TTC549 (cell line): ENCODE results near the gene POLR1C.
"Not testable (repeated sequence)": the region's sequence is repeated elsewhere in the genome, so short reads cannot be mapped to it uniquely, and the experiment has no call there.

Source experiments
- FAIRE-seq: peaks from 2 replicates; lab custom pipeline; 2012; peaks lifted over from hg19 to GRCh38; lab: Jason Lieb, UNC

Gene POLR1C

DNA sequence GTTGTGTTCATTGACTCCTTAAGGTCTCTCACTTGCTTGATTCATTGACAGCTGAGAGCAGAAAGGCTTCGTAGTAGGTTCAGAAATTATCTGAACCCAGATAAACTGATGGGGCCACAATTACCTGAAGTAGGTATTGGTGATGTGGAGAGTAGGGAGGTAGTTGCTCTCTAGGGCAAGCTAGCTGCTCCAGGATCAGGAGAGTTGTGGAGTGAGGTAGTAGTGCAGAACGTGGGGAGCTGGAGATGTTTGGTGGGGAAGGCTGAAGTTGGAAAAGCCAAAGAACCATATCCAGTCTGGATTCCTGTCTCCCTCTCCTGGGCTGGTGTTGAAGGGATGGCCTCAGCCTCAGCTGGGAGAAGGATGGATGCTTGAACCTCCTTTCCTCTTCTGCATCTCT, 23.7 kb upstream of the POLR1C start:
- no peak for FAIRE-seq

DNA sequence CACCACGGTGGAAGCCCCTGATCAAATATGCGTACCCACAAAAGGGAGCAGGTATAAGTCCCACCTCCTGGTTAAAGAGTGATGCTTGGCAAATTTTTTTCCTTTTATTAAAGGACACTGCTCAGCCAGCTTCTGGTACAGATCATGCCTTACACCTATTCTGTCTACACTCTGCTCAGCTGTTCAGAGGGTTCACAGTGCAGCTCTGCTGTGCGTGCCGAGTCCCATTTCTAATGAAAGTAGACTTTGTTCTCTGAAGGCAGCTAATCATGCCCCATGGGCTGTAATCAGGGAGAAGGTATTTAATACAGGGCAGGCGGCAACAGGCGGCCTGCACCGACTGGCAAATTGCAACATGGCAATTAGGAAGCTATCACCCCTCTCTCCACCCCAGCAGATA, 23.1 kb upstream of the POLR1C start:
- no peak for FAIRE-seq

DNA sequence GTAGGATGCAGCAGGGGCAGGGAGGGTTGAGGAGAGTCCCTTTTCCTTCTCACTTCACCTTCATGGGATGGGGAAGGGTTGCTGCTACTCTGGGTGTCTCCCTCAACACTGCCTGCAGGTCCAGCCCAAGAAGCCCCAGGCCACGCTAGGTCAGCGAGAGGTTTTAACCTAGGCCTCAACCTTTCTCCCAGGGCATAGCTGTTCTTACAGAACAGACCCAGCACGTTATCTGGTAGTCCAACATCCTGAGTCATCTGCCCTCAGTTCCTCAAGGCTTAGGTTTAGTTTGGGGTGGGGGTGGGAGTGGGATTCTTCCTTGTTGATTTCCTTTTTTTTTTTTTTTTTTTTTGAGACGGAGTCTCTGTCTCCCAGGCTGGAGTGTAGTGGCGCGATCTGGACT, 22.6 kb upstream of the POLR1C start:
- FAIRE-seq: no peak

DNA sequence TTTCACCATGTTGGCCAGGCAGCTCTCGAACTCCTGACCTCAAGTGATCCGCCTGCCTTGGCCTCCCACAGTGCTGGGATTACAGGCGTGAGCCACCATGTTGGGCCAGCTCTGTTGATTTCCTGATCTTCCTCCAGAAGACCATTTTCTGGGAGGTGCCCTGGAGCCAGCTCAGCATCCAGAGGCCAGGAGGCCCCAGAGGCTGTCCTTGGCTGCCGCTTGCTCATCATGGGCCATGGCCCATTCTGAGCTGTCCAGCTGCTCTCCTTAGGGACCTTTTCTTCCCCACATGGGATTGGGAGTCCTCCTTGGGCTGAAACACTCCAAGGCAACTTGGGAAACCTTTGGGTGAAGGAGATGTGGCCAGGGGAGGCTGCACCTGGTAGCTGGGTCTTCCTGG, 22.1 kb upstream of the POLR1C start:
- FAIRE-seq: no peak

DNA sequence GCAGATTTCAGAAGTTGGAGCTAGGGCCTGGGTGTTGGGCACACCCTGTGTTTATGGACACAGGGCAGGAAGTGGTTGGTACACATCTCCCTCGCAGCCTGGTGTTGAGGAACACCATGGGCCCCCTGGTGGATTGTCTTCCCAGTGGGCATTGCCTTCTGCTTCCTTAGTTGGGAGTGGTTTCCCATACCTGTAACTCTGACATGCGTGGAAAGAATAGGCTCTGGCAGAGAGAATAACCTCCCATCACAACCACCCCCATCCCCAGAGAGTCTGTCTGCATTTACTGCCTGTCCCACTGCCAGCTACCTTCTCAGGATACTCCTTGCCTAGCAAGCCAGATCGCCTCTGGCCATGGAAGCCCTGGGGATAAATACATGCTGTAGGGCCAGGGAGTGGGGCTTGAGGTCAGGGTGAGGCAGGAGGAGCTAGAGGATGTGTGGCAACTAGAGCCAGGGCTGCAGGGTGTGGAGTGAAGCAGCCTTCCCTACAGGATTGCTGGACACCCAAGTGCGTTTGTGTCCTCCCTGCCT, 21.4 kb upstream of the POLR1C start:
- FAIRE-seq: no peak

DNA sequence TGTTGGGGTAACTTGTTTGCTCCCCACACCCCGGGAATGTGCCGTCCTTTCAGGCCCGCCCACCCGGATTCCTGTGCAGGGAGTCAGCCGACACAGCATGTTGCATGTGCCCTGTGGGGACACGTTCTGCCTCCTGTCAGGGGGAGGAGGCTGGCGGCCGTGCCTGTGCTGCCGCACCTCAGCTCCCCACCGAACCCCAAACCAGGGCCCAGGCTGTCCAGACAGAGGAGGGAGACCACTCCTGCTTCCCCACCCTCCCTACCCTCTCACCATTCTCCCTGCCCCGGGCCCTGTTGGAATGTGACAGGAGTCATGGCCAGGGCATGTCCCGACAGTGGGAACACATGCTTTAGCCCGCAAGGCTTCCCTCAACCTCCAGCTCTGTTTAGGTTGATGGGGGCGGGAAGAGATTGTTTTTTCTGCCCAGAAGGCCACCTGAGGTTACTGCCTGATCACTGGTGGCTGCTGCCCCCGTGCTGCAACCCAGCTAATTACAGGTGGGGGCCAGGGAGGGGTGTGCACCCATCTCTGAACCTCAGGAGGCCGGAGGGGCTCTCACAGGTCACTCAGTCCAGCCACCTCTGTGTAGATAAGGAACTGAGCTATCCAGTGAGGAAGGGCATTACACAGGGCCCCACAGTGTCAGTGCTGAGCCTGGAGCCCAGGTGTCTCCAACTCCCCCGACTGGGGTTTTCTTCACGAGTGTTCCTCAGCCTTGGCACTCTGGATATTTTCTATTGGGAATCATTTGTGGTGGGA, 20.3 kb upstream of the POLR1C start:
- FAIRE-seq: no peak

DNA sequence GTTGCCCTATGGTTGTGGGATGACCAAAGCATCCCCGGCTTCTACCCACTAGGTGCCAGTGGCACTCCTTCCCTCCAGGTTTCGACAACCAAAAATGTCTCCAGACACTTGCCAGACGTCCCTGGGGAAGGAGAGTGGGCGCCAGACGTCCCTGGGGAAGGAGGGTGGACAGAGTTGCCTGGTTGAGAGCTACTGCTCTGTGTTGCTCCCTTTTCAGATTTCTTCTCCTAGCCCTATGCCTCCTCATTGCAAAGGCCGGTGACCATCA, 19.8 kb upstream of the POLR1C start:
- FAIRE-seq: no peak

DNA sequence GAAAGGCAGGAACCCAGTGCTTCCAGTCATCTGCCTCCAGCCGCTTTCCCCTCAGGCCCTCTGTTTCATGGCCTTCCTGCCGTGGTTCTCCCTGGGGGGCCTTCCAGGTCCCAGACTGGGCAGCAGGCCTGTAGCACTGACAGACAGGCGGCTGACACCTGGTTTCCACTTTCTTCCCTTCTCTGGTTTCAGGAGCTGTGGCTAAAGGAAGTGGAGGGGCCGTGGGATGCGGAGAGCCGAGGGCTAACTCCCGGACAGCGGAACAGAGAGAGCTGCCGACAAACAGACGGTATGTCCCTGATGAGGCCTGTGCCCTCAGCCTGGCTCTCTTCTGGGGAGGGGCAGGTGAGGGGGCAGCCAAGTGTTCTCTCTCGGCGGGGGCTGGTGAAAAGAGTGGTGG, 19.2 kb upstream of the POLR1C start:
- FAIRE-seq: no peak

DNA sequence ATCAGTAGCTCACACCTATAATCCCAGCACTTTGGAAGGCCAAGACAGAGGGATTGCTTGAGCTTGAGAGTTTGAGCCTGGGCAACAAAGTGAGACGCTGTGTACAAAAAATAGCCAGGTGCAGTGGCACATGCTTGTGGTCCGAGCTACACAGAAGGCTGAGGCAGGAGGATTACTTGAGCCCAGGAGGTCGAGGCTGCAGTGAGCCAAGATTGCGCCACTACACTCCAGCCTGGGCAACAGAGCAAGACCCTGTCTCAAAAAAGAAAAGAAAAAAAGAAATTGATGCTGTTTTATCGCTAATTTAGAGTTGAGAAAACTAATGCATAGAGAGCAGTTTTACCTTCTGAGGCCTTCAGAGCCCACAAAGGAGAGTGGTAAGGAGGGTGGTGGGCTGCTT, 18.6 kb upstream of the POLR1C start:
- FAIRE-seq: not testable (repeated sequence)

DNA sequence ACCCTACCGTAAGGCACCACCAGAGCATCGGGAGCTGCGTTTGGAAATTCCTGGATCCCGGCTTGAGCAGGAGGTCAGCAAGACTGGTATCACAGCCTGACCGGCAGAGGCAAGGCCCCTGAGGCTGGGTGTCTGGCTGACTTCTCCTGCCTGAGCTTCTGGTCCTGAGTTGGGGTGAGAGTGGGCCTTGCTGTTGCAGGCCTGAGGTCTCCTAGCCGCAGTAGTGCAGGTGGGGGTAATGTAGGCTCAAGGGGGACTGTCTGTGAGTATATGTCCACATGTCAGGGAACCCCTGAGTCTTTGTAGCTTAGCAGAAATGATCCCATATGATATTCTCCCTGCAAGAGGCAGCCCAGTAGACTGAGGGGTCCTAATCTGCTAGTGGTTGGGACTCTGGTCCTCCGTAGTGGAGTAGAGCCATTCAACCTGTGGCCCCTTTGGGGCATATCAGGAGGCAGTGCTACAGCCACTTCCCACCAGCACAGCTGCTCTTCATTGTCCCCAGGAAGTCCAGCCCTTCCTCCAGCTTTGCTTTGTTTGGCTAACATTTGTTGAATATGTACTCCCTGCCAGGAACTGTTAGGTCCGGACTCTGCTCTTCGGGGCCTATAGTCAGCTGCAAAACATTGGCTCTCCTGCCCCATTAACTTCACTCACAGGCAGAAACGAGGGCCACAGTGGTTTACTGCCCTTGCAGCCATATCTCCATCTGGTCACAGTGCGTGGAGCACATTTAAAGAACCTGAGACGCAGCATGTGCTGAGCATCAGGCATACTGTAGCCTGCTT, 17.7 kb upstream of the POLR1C start:
- FAIRE-seq: no peak

DNA sequence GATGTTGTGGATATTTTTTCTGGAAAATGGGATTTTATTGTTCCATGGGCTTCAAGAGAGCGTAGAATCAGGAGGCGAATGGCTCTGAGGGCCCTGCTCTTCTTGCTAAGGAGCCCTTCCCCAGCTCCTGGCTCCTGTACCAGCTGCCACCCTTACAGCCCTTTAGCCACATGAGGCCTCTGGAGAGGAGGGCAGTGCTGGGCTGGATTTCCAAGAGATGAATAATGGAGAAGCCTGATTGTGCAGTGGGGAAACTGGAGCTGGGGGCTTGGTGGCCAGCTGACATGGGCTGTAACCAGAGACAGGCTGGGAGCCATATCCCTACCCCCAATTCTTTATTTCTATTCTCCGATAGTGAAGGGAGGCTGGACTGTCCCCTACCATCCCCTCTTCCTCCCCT, 16.0 kb upstream of the POLR1C start:
- no peak for FAIRE-seq

DNA sequence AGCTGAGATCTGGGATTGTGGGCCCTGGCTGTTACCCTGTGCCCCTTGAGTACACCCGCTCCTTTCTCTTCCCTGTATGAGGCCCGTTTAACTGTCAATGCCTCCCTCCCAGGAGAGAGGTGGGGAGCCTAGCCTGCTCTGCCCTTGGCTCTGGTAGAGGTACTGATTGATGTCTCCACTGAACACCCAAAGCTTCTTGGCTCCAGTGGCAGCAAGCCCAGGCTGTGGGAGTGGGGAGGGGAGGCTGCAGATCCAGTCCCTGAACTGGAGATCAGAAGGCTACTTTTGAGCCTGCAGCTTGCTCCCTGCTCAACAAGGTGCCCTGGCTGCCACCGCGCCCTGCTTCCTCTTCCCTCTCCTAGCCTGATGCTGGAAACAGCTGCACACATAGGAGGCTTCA, 14.2 kb upstream of the POLR1C start:
- no peak for FAIRE-seq

DNA sequence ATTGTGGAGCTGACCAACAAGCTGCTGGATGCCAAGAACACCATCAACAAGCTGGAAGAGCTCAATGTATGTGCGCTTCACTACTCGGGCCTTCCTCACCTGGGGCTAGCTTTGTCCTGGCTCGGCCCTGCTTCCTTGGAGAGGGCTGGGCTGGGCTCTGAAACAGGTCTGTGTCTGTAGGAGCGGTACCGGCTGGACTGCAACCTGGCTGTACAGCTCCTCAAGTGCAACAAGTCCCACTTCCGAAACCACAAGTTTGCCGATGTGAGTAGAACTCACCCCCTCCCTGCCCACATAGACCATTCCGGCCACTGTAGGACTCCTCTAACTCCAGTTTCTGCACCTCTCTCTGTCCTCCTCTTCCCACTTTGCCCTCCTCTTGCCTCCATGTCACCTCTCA, 13.4 kb upstream of the POLR1C start:
- no peak for FAIRE-seq

DNA sequence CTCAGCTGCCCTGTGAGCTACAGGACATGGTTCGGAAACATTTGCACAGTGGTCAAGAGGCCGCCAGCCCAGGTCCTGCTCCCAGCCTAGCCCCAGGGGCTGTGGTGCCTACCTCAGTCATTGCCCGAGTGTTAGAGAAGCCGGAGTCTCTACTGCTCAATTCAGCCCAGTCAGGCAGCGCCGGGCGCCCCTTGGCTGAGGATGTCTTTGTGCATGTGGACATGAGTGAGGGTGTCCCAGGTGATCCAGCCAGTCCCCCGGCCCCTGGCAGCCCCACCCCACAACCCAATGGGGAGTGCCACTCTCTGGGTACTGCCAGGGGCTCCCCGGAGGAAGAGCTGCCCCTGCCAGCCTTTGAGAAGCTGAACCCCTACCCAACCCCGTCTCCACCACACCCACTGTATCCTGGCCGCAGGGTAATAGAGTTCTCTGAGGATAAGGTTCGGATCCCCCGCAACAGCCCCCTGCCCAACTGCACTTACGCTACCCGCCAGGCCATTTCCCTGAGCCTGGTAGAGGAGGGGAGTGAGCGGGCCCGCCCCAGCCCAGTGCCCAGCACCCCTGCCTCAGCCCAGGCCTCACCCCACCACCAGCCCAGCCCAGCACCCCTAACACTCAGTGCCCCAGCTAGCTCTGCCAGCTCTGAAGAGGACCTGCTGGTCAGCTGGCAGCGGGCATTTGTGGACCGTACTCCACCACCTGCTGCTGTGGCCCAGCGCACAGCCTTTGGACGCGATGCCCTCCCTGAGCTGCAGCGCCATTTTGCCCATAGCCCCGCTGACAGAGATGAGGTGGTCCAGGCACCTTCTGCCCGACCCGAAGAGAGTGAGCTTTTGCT, 11.9 kb upstream of the POLR1C start:
- no peak for FAIRE-seq

DNA sequence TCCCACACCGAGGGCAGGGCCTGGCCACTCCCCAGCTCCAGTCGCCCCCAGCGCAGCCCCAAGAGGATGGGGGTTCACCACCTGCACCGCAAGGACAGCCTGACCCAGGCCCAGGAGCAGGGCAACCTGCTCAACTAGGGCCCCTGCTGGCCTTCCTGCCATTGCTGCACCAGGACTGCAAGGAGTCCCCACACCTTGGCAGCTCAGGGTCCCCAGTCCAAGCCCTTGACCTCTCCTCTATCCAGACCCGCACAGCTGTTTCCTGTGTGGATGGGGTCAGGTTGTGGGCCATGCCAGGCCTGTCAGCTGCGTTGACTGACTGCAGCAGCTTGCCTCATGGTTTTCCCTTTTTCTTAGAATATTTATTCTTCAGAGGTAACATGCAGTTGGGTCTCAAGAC, 11.2 kb upstream of the POLR1C start:
- FAIRE-seq: no peak

DNA sequence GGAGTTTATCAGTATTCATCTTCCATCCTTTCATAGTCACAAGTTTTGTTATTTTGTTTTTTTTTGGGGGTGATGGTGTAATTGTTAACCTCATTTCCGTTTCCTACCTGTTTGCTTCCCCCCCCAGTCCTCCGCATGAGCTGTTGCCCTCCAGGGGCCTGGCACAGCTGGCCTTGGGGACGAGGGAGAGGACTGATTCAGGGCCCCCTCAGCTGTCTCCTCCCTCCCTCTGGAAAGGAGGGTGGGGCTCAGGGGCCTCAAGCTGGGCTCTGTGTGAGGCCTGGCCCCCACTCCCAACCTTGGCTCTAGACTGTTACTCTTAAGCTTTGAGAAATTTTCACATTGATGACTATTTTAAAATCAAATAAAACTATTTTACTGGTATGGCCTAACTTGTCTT, 10.7 kb upstream of the POLR1C start:
- no peak for FAIRE-seq

DNA sequence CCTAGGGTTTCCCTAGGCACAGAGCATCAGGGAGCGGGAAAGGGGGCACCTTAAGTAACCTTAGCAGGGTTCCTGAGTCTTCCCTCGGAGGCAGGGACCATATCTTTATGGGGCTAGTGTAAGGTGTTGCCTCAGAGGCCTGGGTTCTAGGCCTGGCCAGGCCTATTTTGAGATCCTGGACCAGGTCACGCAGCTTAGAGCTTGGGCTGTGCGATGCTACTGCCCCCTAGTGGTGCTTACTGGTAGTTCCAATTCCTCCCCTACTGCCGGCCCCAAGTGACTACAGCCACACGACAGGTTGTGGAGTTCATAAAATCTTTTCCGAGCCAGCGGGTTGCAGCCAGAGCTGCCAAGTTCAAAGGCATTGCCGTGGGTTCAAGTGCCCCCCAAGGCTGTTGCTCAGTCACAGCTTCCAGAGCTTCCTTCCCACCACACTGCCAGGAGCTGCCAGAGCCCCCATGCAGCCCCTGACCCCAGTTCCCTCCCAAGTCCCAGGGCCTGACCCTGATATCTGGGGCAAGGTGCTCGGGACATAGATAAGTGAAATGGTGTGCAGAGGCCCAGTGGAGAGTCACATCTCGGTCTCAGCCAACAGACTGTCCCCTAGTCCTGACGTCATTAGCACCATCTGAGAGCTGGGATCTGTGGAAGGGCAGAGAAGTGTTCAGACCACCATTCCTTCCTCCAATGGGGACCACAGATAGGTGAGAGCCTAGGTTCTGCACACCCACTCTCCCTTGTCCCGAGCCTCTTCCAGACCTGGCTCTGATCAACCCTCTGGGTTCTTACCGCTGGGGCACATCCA, 10.0 kb upstream of the POLR1C start:
- peak; percentile 41 for FAIRE-seq

DNA sequence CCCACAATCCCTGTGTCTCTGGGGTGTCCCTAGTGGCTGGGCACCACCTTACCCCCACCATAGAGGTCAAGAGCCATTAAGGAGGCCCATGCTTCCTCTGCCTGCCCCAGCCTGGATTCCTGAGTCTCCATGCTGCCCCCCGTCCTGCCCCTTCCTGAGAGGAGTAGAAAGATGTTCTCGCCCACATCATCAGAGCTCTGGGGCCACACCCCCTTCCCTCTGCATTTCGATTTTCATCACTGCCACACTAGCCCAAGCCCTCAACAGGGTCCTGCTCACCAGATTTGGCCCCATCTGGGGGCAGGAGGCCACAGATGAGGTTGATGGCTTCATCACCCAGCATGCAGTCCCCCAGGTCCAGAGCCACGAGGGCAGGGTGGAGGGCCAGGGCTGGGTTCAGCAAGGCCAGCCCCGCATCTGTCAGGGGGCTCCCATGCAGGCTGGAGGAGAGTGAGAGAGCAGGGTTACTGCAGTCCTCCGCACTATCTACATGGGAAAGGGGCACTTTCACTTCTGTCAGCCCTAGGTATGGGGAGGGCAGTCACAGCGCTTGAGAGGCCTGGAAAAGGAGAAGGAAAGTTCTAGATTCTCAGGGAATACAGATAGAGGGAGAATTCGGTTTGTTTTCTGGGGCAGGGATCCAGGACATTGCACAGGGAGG, 8.3 kb upstream of the POLR1C start:
- FAIRE-seq: no peak

DNA sequence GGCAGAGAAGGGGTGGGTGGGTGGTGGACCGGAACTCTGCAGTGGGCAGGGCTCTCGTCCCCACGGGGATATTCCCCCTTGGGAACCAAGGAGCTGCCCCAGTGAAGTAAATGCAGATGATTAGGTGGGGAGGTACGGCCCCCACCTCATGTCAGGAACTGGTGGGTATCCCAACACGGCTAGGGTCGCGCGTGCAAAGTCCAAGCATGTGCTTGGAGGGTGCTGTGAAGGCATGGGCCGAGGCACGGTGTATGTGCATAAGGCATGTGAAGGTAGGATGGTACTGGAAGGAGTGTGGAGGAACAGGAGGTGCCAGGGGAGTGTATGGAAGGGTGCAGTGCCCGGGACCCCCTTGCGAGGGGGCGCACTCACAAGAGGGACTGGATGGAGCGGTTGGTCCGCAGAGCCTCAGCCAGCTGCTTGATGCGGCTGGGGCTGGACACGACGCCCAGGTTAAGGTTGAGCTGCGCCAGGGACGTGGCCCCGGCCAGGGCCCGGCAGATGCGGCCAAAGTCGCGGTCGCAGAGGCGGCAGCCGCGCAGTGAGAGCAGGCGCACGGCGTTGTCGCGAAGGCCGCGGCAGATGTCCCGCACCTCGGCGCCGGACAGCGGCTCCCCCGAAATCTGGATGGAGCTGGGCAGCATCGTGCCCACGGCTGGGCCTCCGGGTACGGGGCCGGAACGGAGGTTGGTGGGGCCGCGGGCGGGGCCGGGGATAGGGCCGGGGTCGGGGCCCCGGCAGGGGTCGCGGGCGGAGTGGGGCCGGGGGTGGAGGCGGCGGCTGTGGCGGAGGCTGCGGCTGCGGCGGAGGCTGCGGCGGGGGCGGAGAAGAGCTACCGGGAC, 7.5 kb upstream of the POLR1C start:
- FAIRE-seq: no peak

DNA sequence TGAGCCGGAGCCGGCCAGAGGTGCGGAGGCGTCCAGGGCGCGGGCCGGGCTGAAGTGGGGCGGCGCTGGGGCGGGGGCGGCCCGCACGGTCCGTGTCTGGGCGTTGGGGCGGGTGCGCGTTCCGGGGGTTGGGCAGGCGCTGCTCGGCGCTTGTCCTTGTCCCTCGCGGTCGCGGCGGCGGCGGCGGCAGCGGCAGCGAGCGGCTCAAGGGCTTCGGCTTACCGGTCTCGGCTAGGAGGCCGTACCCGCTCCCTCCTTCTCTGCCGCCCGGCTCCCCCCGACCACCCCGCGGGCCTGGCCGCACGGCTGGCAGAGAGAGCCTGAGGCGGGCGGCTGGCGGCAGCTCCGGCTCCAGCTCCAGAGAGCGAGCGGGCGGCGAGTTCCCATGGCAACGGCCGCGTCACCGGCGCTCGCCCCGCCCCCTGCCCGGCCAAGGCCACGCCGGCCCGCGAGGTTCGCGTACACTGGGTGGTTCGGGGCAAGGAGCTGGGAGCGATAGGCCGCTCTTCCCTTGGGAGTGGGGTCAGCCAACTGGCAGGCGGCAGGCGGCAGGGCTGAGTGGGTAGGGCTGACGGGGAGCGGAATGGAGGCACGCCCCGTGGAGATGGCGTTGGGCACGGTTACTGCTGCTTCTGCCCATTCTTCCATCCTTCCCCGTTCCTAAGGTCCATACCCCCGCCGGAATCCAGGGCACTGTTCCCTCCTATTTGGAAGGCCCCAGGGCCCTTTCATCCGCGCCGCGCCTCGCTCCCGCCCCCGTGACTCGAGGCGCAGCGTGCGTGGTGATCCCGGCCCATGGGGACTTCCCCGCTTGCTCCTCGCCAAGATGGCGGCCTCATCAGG, 6.7 kb upstream of the POLR1C start, which contains the start of gene LRRC73:
Gene LRRC73, minus strand, starts transcription at position 363 of the 843 bp plus-strand sequence. CDS start 561 bp downstream, outside the sequence.
- FAIRE-seq: no peak
